Liver (tissue), 3 donors: ENCODE data around the gene KNTC1.

Experiments used
- ATF3 ChIP-seq: IDR thresholded peaks from 2 replicates; pipeline ENCODE4 v1.6.1; 2016; ENCODE audit warnings: antibody characterized with exemption
- CTCF ChIP-seq: fragments of 150-350 bp; IDR thresholded peaks from 2 replicates; pipeline ENCODE4 v1.5.1; 2017; ENCODE audit warnings: improper control_type of control experiment, low read depth, low read length; ENCODE audit not compliant: missing input control
- EGR1 ChIP-seq, 2 donors: IDR thresholded peaks; 2 replicates each; pipeline ENCODE4 v1.6.1; 2016 to 2018; ENCODE audit warnings: antibody characterized with exemption in 2 of 2, low read depth in 2 of 2
- SP1 ChIP-seq: IDR thresholded peaks from 2 replicates; pipeline ENCODE4 v1.6.1; 2018; ENCODE audit warnings: antibody characterized with exemption, mild to moderate bottlenecking
- TAF1 ChIP-seq: conservative IDR thresholded peaks from 2 replicates; pipeline ENCODE4 v1.6.1; 2016; ENCODE audit warnings: antibody characterized with exemption, mild to moderate bottlenecking
- donor health status: healthy.
- donor health status: healthy.

- TF ChIP-seq TAF1 (no peak), CTCF (no peak), EGR1 (IDR thresholded peaks at IDR 0.05; ENCODE audit: low read depth in 2 of 2) (no peak), ATF3 (no peak), SP1 (no peak)
Measured at GRCh38 chr12:122528582-122528981, 1.5 kb downstream of the KNTC1 start.
